ENCODE results near the gene NRIP1. TPM values are rescaled to one million over a fixed set of nuclear protein-coding genes. Genes with fewer than 3 reads are reported as not detected.

Gene NRIP1
- total RNA-seq, 4 donors from 2014 or later: 35.7 to 63.7 (median 41.0) TPM

GRCh38 chr21:14918527-14918926 is 146.3 kb downstream of the NRIP1 start:
- peak; percentile 73 to 98 for ATAC-seq
- in situ Hi-C loops (cut with MboI; ENCODE audit: low sequenced_read_pairs in 4 of 4): no loop called here

GRCh38 chr21:14917762-14918161 is 147.0 kb downstream of the NRIP1 start:
- ATAC-seq (no peak), DNase-seq (no peak)
- intact Hi-C loops (cut with DNase I; ENCODE audit: low total_unique reads): no loop called here
- in situ Hi-C loops (cut with MboI; ENCODE audit: low sequenced_read_pairs in 4 of 4): no loop called here
- Histone ChIP-seq H3K4me3 (peak overlapping the region in 3 of 4 donors; percentile 25 to 46 (median 44)), H3K27ac (no peak overlapping the region), H3K9me3 (no peaks in the 10 kb centered on the region), H3K27me3 (no peaks in the 10 kb centered on the region), H3K36me3 (no peaks in the 10 kb centered on the region), H3K4me1 (peaks cover 0 to 4% of the 10 kb centered on the region in 2 donors)
- TF ChIP-seq, protein P1, sequence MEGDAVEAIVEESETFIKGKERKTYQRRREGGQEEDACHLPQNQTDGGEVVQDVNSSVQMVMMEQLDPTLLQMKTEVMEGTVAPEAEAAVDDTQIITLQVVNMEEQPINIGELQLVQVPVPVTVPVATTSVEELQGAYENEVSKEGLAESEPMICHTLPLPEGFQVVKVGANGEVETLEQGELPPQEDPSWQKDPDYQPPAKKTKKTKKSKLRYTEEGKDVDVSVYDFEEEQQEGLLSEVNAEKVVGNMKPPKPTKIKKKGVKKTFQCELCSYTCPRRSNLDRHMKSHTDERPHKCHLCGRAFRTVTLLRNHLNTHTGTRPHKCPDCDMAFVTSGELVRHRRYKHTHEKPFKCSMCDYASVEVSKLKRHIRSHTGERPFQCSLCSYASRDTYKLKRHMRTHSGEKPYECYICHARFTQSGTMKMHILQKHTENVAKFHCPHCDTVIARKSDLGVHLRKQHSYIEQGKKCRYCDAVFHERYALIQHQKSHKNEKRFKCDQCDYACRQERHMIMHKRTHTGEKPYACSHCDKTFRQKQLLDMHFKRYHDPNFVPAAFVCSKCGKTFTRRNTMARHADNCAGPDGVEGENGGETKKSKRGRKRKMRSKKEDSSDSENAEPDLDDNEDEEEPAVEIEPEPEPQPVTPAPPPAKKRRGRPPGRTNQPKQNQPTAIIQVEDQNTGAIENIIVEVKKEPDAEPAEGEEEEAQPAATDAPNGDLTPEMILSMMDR (IDR thresholded peaks at IDR 0.05 in 4 of 5, conservative IDR thresholded peaks at IDR 0.05 in 1 of 5): no peak
- no peak for TF ChIP-seq POLR2A (IDR thresholded peaks at IDR 0.05)

More at GRCh38 chr21:14918527-14918926, 146.3 kb downstream of the NRIP1 start:
- intact Hi-C loops (cut with DNase I; ENCODE audit: low total_unique reads): no loop called here
- Histone ChIP-seq H3K36me3 (no peaks in the 10 kb centered on the region), H3K4me3 (peak overlapping the region; percentile 21 to 46 (median 34)), H3K27me3 (no peaks in the 10 kb centered on the region), H3K27ac (peak overlapping the region in 1 of 4 donors; percentile 7), H3K4me1 (peaks cover 0 to 4% of the 10 kb centered on the region in 2 donors), H3K9me3 (no peaks in the 10 kb centered on the region)
- no peak for TF ChIP-seq POLR2A (IDR thresholded peaks at IDR 0.05)
- TF ChIP-seq, protein P1 (IDR thresholded peaks at IDR 0.05 in 4 of 5, conservative IDR thresholded peaks at IDR 0.05 in 1 of 5): no peak
- peak; percentile 7 to 33 for DNase-seq

DNA sequence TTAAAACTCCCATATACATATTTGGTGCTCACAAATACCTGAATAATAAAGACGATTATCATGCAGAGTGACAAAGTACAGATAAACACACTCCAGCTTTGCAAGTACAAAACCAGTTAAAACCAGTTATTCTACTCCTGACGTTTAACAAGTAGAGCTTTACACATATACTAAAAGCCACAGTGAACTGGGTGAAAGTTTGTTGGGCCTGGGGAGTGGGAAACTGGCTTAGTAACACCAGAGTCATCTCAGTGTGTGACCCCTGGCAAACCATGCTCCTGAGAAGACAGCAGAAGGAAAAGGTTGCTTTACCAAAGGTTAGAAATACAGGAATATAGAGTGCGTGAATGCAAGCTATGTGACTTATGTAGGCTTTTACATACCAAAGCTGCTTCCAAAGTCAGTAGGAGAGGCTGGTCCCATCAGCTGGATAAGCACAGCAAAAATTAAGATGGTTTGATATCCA is 148.1 kb downstream of the NRIP1 start:
- H3K4me3 ChIP-seq: no peak overlapping the region
- DNase-seq (no peak), ATAC-seq (no peak)
- H3K27ac ChIP-seq: no peak overlapping the region
- in situ Hi-C loops (cut with MboI; ENCODE audit: low sequenced_read_pairs in 4 of 4): no loop called here
- H3K4me1 ChIP-seq: peaks cover 0 to 4% of the 10 kb centered on the region in 2 donors
- no peaks in the 10 kb centered on the region for H3K36me3 ChIP-seq
- no peaks in the 10 kb centered on the region for H3K27me3 ChIP-seq
- TF ChIP-seq POLR2A (IDR thresholded peaks at IDR 0.05): no peak
- TF ChIP-seq, protein P1 (IDR thresholded peaks at IDR 0.05 in 4 of 5, conservative IDR thresholded peaks at IDR 0.05 in 1 of 5): no peak
- intact Hi-C loops (cut with DNase I; ENCODE audit: low total_unique reads): no loop called here
- H3K9me3 ChIP-seq: no peaks in the 10 kb centered on the region

- DNase-seq (no peak), ATAC-seq (no peak)
- H3K27ac ChIP-seq: no peak overlapping the region
- H3K4me1 ChIP-seq: peaks cover 0 to 4% of the 10 kb centered on the region in 2 donors
- H3K4me3 ChIP-seq: no peak overlapping the region
- H3K27me3 ChIP-seq: no peaks in the 10 kb centered on the region
- in situ Hi-C loops (cut with MboI; ENCODE audit: low sequenced_read_pairs in 4 of 4) (no loop called here), intact Hi-C loops (cut with DNase I; ENCODE audit: low total_unique reads) (no loop called here)
- TF ChIP-seq POLR2A (IDR thresholded peaks at IDR 0.05): no peak
- TF ChIP-seq, protein P1 (IDR thresholded peaks at IDR 0.05 in 4 of 5, conservative IDR thresholded peaks at IDR 0.05 in 1 of 5): no peak
- no peaks in the 10 kb centered on the region for H3K36me3 ChIP-seq
- no peaks in the 10 kb centered on the region for H3K9me3 ChIP-seq
These were observed 151.2 kb downstream of the NRIP1 start for GRCh38 chr21:14913638-14914037.

DNA sequence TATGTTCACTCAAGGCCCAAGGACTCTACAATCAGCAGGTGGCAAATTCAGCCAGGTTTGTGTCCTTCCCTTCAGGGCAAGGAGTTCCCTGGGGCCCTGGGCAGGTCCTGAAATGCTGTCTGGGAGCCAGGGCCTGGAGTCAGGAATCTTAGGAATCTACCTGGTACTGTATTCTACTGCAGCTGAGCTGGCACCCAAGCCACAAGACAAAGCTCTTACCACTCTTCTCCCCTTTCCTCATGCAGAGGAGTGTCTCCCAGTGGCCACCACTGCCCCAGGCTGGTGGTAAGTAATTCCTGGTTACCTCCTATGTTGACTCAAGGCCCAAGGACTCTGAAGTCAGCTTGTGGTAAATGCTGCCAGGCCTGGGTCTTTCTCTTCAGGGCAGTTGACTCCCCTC is 153.4 kb downstream of the NRIP1 start:
- Histone ChIP-seq H3K9me3 (no peaks in the 10 kb centered on the region), H3K4me3 (no peak overlapping the region), H3K36me3 (no peaks in the 10 kb centered on the region), H3K4me1 (no peaks in the 10 kb centered on the region), H3K27ac (no peak overlapping the region), H3K27me3 (no peaks in the 10 kb centered on the region)
- in situ Hi-C loops (cut with MboI; ENCODE audit: low sequenced_read_pairs in 4 of 4) (no loop called here), intact Hi-C loops (cut with DNase I; ENCODE audit: low total_unique reads) (no loop called here)
- ATAC-seq (no peak), DNase-seq (no peak)
- TF ChIP-seq, protein P1 (IDR thresholded peaks at IDR 0.05 in 4 of 5, conservative IDR thresholded peaks at IDR 0.05 in 1 of 5): no peak
- TF ChIP-seq POLR2A (IDR thresholded peaks at IDR 0.05): no peak

Measured in gastrocnemius medialis (tissue), 4 donors.